ENCODE results near the gene ERFE. TPM values are rescaled to one million over a fixed set of nuclear protein-coding genes. Genes with fewer than 3 reads are reported as not detected.

Gene ERFE
- polyA plus RNA-seq, 1 donor from 2014 or later, result not detected

- H3K36me3 ChIP-seq (ENCODE audit: insufficient read depth, low read length), result no peaks in the 10 kb centered on the region
- no peak overlapping the region for H3K9ac ChIP-seq (ENCODE audit: low read length)
- no peaks in the 10 kb centered on the region for H3K79me2 ChIP-seq (replicated peaks; ENCODE audit: insufficient read depth, low read length)
- H3F3A ChIP-seq (ENCODE audit: insufficient read depth, low read length, poor library complexity, severe bottlenecking), result no peaks in the 10 kb centered on the region
- H2AFZ ChIP-seq (ENCODE audit: low read depth, low read length), result no peak overlapping the region
- no peak overlapping the region for H3K4me2 ChIP-seq (ENCODE audit: low read length)
- no peak for TF ChIP-seq RAD21 (conservative IDR thresholded peaks at IDR 0.05)
- no peak for TF ChIP-seq POLR2AphosphoS5 (IDR thresholded peaks at IDR 0.05)
- no peak for TF ChIP-seq EP300 (conservative IDR thresholded peaks at IDR 0.05; ENCODE audit: poor library complexity, severe bottlenecking)
- TF ChIP-seq REST (IDR thresholded peaks at IDR 0.05; ENCODE audit: borderline replicate concordance), result no peak
- no peak for TF ChIP-seq CTCF (IDR thresholded peaks at IDR 0.05; ENCODE audit: poor library complexity, severe bottlenecking)
- no peak for TF ChIP-seq SMC3 (conservative IDR thresholded peaks at IDR 0.05; ENCODE audit: poor library complexity)
- no peak for TF ChIP-seq MXI1 (conservative IDR thresholded peaks at IDR 0.05; ENCODE audit: poor library complexity, severe bottlenecking)
- no peak for TF ChIP-seq EZH2 (IDR thresholded peaks at IDR 0.05; ENCODE audit: borderline replicate concordance, insufficient read depth, low read length, poor library complexity, severe bottlenecking)
- TF ChIP-seq TAF1 (IDR thresholded peaks at IDR 0.05; ENCODE audit: low read depth), result no peak
- H3K27ac ChIP-seq (ENCODE audit: low read length), result no peak overlapping the region
- no peaks in the 10 kb centered on the region for H4K20me1 ChIP-seq (ENCODE audit: insufficient read depth)
- no peaks in the 10 kb centered on the region for H3K9me2 ChIP-seq (ENCODE audit: insufficient read depth, low read length)
- no peaks in the 10 kb centered on the region for H3K27me3 ChIP-seq (ENCODE audit: insufficient read depth, low read depth, low read length)
- no peak overlapping the region for H3K4me3 ChIP-seq (ENCODE audit: low read length)
- no peaks in the 10 kb centered on the region for H3K9me3 ChIP-seq (ENCODE audit: low read length)
Observed at GRCh38 chr2:238144262-238144661, 14.5 kb upstream of the ERFE start.

GRCh38 chr2:238145046-238145445 lies 13.7 kb upstream of the ERFE start:
- Histone ChIP-seq H3K79me2 (replicated peaks; ENCODE audit: insufficient read depth, low read length) (no peaks in the 10 kb centered on the region), H3K27ac (ENCODE audit: low read length) (no peak overlapping the region), H3K4me3 (ENCODE audit: low read length) (no peak overlapping the region), H3K9me3 (ENCODE audit: low read length) (no peaks in the 10 kb centered on the region), H2AFZ (ENCODE audit: low read depth, low read length) (no peak overlapping the region), H3K9me2 (ENCODE audit: insufficient read depth, low read length) (no peaks in the 10 kb centered on the region), H3F3A (ENCODE audit: insufficient read depth, low read length, poor library complexity, severe bottlenecking) (no peaks in the 10 kb centered on the region), H3K4me2 (ENCODE audit: low read length) (no peak overlapping the region), H3K36me3 (ENCODE audit: insufficient read depth, low read length) (no peaks in the 10 kb centered on the region), H3K9ac (ENCODE audit: low read length) (no peak overlapping the region), H3K27me3 (ENCODE audit: insufficient read depth, low read depth, low read length) (no peaks in the 10 kb centered on the region), H4K20me1 (ENCODE audit: insufficient read depth) (no peaks in the 10 kb centered on the region)
- TF ChIP-seq REST (IDR thresholded peaks at IDR 0.05; ENCODE audit: borderline replicate concordance) (no peak), EP300 (conservative IDR thresholded peaks at IDR 0.05; ENCODE audit: poor library complexity, severe bottlenecking) (no peak), SMC3 (conservative IDR thresholded peaks at IDR 0.05; ENCODE audit: poor library complexity) (no peak), TAF1 (IDR thresholded peaks at IDR 0.05; ENCODE audit: low read depth) (no peak), CTCF (IDR thresholded peaks at IDR 0.05; ENCODE audit: poor library complexity, severe bottlenecking) (no peak), EZH2 (IDR thresholded peaks at IDR 0.05; ENCODE audit: borderline replicate concordance, insufficient read depth, low read length, poor library complexity, severe bottlenecking) (no peak), RAD21 (conservative IDR thresholded peaks at IDR 0.05) (no peak), POLR2AphosphoS5 (IDR thresholded peaks at IDR 0.05) (no peak), MXI1 (conservative IDR thresholded peaks at IDR 0.05; ENCODE audit: poor library complexity, severe bottlenecking) (no peak)

All from neural cell (in vitro differentiated cells).